Urinary bladder (tissue), 4 donors: Measurements from ENCODE around the gene CNTN5. TPM values are rescaled to one million over a fixed set of nuclear protein-coding genes. Genes with fewer than 3 reads are reported as not detected.

Experiments
- DNase-seq: peaks from one replicate; pipeline ENCODE4 v3.0.0-alpha.2; 2015; ENCODE audit errors: extremely low spot score
- H3K27ac ChIP-seq: one replicate; pipeline ENCODE4 v1.5.1; 2013; ENCODE audit warnings: low read depth, mild to moderate bottlenecking, moderate library complexity
- H3K36me3 ChIP-seq: one replicate; pipeline ENCODE4 v1.6.1; 2013; ENCODE audit warnings: mild to moderate bottlenecking, moderate library complexity; ENCODE audit not compliant: insufficient read depth
- H3K4me1 ChIP-seq: one replicate; pipeline ENCODE4 v1.6.1; 2013; ENCODE audit warnings: mild to moderate bottlenecking, moderate library complexity; ENCODE audit not compliant: insufficient read depth
- H3K4me3 ChIP-seq: one replicate; pipeline ENCODE4 v1.5.1; 2013; ENCODE audit warnings: low read depth, low read length
- WGBS: extraction: QIAGEN DNeasy Blood & Tissue Kit; methylation state at CpG from one replicate; pipeline ENCODE4 v1.1.7; 2013; 5-methylcytosine and 5-hydroxymethylcytosine counted together
- polyA plus RNA-seq: library from polyadenylated mRNA; stranded (reverse); fragments of 200-250 nt; gene quantifications from one replicate; pipeline ENCODE4 v1.2.3, GENCODE V29; 2013
- total RNA-seq: library from RNA; depleted of rRNA; stranded (reverse); fragments of >200 nt; gene quantifications from one replicate; pipeline ENCODE4 v1.2.3, GENCODE V29; 2014
- donor health status: healthy with polysubstance abuse.
- donor health status: healthy.

Gene CNTN5
- total and polyA plus RNA-seq, 2 donors, result 2.6 TPM; not detected in 1

DNA sequence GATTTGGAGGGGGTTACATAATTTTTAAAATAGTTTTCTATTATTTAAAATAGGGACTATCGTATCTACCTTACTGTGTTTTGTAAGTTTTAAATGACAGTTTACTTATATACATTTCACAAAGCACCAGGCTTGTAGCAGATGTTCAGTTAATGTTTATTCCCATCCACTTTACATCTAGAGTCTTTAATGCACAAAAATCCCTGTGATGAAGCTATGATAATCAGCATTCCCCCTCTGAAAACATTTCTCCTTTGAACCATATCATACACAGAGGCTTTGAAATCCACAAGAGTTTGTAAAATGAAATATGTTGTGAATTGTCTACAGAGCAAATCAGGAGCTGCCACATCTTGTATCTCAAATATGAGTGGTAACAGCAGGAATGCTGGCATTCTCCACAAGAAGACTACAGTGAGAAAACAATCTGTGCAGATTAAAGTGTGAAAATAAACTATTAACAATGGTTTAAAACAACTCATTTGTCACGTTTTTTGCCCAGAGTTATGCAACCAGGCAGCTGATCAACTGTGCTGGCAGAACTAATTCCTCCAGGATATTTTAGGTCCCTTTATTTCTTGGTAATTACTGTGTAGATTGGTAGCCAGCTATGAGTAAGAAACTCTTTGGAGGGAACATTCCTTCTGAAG, 967.2 kb downstream of the CNTN5 start:
- 28% methylated on average over 2 of the region's 2 CpGs for WGBS
- DNase-seq, result no peak
- H3K4me1 ChIP-seq, result no peaks in the 10 kb centered on the region
- no peaks in the 10 kb centered on the region for H3K36me3 ChIP-seq
- H3K27ac ChIP-seq, result no peak overlapping the region
- H3K4me3 ChIP-seq, result no peak overlapping the region

- no peaks in the 10 kb centered on the region for H3K4me1 ChIP-seq
- DNase-seq, result no peak
- H3K27ac ChIP-seq, result no peak overlapping the region
- WGBS, result 17% methylated on average over 2 of the region's 2 CpGs
- no peak overlapping the region for H3K4me3 ChIP-seq
- H3K36me3 ChIP-seq, result no peaks in the 10 kb centered on the region
Measured at GRCh38 chr11:99988471-99988837, 967.7 kb downstream of the CNTN5 start.

DNA sequence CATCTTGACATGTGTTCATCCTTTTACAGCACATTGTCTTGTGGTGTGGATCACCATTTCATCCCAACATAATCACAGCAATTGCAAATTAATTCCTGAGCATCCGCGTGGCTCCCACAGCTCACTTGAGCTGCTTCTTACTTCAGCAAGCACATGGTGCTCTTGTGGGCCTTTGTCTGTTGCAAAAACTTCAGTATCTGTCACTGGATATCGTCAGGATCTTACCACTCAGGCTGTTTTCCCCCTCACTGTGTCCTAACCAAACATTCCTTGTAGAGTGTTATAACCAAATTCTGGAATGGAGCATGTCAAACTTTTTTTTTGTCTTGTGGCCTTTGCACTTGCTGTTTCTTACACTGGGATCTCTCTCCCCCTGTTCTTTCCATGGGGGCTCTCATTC, 983.2 kb downstream of the CNTN5 start:
- 66% methylated on average over 3 of the region's 3 CpGs for WGBS
- Histone ChIP-seq H3K27ac (no peak overlapping the region), H3K4me3 (no peak overlapping the region), H3K36me3 (no peaks in the 10 kb centered on the region), H3K4me1 (no peaks in the 10 kb centered on the region)
- no peak for DNase-seq

GRCh38 chr11:100004541-100004940, 983.8 kb downstream of the CNTN5 start:
- H3K36me3 ChIP-seq, result no peaks in the 10 kb centered on the region
- H3K27ac ChIP-seq, result no peak overlapping the region
- no peak overlapping the region for H3K4me3 ChIP-seq
- H3K4me1 ChIP-seq, result no peaks in the 10 kb centered on the region
- DNase-seq, result no peak

- 85% methylated on average over 1 of the region's 1 CpG for WGBS
- no peak overlapping the region for H3K27ac ChIP-seq
- H3K4me3 ChIP-seq, result no peak overlapping the region
- DNase-seq, result no peak
- H3K4me1 ChIP-seq, result no peaks in the 10 kb centered on the region
- no peaks in the 10 kb centered on the region for H3K36me3 ChIP-seq
Measured at GRCh38 chr11:100008417-100008816, 987.7 kb downstream of the CNTN5 start.

DNA sequence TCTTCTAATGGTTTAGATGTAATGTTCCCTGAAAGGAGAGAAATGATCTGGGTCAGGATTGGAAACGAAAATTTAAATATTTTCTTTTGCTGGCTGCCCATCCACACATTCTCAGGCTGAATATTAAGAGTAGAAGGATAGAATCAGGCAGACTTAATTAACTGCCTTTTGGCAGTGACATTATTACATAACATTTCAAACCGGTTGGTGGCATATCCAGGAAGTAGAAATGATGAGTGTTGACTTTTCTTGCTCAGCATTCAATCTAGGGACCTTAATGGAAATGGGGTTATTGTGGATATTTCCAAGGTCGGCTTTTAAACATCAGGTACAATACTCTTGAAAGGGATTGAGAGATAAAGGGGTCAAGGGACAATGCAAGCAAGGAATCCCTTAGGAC, 989.0 kb downstream of the CNTN5 start:
- Histone ChIP-seq H3K36me3 (no peaks in the 10 kb centered on the region), H3K4me3 (no peak overlapping the region), H3K4me1 (no peaks in the 10 kb centered on the region), H3K27ac (no peak overlapping the region)
- WGBS, result 52% methylated on average over 3 of the region's 3 CpGs
- no peak for DNase-seq

DNA sequence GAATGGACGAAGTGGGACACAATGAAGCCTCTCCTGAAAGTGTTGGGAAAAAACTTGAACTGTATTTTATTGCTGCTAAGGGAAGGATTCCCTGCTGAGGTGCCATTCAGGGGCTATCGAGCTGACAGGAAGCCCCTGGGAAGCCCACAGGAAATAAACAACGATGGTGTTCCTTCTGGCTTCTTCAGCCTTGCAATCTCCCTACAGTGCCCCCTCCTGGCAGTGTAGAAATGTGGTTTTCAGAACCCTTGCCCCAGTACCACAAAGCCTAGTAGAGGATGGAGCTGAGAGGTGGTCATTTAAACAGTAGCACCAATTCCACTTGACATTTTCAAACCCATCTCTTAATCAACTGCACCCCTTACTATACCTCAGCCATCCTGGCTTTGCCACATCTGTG, 989.6 kb downstream of the CNTN5 start:
- 65% methylated on average over 3 of the region's 3 CpGs for WGBS
- no peak overlapping the region for H3K4me3 ChIP-seq
- H3K4me1 ChIP-seq, result no peaks in the 10 kb centered on the region

GRCh38 chr11:100011697-100012096, 990.9 kb downstream of the CNTN5 start:
- no peak overlapping the region for H3K27ac ChIP-seq
- H3K36me3 ChIP-seq, result no peaks in the 10 kb centered on the region
- WGBS, result 16% methylated on average over 1 of the region's 1 CpG
- no peaks in the 10 kb centered on the region for H3K4me1 ChIP-seq
- no peak for DNase-seq
- H3K4me3 ChIP-seq, result no peak overlapping the region

More for the DNA sequence above, 989.6 kb downstream of the CNTN5 start:
- DNase-seq, result no peak
- no peaks in the 10 kb centered on the region for H3K36me3 ChIP-seq
- H3K27ac ChIP-seq, result no peak overlapping the region

- WGBS, result 74% methylated on average over 1 of the region's 1 CpG
- Histone ChIP-seq H3K36me3 (no peaks in the 10 kb centered on the region), H3K4me3 (no peak overlapping the region), H3K4me1 (no peaks in the 10 kb centered on the region), H3K27ac (no peak overlapping the region)
- DNase-seq, result no peak
Measured at GRCh38 chr11:100013011-100013410, 992.3 kb downstream of the CNTN5 start.

- Histone ChIP-seq H3K4me3 (no peak overlapping the region), H3K27ac (no peak overlapping the region), H3K36me3 (no peaks in the 10 kb centered on the region), H3K4me1 (no peaks in the 10 kb centered on the region)
- WGBS, result 92% methylated on average over 1 of the region's 1 CpG
- DNase-seq, result no peak
Measured at GRCh38 chr11:100031973-100032372, 1011.2 kb downstream of the CNTN5 start.

GRCh38 chr11:100061006-100061405, 1040.3 kb downstream of the CNTN5 start:
- no peaks in the 10 kb centered on the region for H3K4me1 ChIP-seq
- H3K27ac ChIP-seq, result no peak overlapping the region
- DNase-seq, result no peak
- WGBS, result 31% methylated on average over 9 of the region's 9 CpGs
- H3K4me3 ChIP-seq, result no peak overlapping the region
- H3K36me3 ChIP-seq, result no peaks in the 10 kb centered on the region

DNA sequence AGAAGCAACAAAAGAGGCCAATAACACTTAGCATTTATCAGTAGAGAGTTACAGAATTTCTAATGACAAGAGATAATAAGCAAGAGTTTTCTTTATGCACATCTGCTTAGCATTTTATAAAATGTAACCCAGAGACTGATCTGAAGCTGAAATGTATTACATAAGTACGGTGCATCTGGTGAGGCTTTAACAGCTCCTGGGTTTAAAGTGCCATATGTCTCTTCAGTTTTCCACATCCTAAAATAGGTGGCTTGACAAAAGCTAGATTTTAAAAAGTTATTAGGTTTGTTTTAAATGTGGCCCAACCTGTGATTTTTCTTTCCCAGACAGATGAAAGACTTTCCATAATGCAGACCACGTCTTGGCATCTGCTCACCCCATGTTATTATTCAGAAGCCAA, 1045.7 kb downstream of the CNTN5 start:
- H3K4me3 ChIP-seq, result no peak overlapping the region
- H3K36me3 ChIP-seq, result no peaks in the 10 kb centered on the region
- 55% methylated on average over 2 of the region's 2 CpGs for WGBS
- no peak for DNase-seq
- H3K27ac ChIP-seq, result no peak overlapping the region
- H3K4me1 ChIP-seq, result no peaks in the 10 kb centered on the region

DNA sequence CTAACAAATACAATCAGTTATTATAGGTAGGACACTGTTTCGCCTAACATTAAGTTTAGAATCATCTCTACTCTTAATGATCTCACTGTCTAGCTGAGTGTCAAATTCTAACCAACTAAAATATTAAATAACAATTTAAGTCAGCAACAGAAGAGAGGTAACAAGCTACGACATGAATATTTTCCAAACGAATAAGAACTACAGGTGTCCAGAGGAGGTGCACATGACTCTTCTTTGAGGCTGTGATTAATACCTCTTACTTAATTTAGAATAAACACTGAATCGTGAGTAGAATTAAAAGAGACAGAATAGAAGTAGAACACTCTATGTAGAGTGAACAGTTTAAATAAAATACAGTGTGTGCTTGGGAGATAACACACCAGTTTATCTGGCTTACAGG, 1047.4 kb downstream of the CNTN5 start:
- Histone ChIP-seq H3K27ac (no peak overlapping the region), H3K4me3 (no peak overlapping the region), H3K36me3 (no peaks in the 10 kb centered on the region), H3K4me1 (no peaks in the 10 kb centered on the region)
- no peak for DNase-seq
- 48% methylated on average over 4 of the region's 4 CpGs for WGBS

GRCh38 chr11:100072131-100072530, 1051.4 kb downstream of the CNTN5 start:
- Histone ChIP-seq H3K27ac (no peak overlapping the region), H3K4me1 (no peaks in the 10 kb centered on the region), H3K36me3 (no peaks in the 10 kb centered on the region), H3K4me3 (no peak overlapping the region)
- no peak for DNase-seq

DNA sequence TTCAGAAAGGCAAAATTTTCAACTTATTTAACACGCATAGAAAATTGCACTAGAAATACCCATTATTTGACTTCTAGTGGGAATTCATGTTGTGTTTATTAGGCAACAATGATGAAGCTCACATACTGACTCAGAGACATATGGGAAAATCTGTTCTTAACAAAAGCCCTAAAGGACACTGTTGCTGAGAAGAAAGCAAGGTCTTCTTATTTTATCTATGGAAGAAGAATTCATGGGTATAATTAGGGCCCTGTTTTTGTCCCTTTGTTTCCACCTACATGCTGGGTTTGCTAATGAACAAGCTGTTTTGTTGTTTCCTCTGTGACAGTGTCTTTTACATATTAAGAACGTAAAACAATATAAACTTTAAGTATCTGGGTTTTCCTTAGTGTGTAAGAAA, 1059.6 kb downstream of the CNTN5 start:
- DNase-seq, result no peak
- Histone ChIP-seq H3K36me3 (no peaks in the 10 kb centered on the region), H3K4me3 (no peak overlapping the region), H3K27ac (no peak overlapping the region), H3K4me1 (no peaks in the 10 kb centered on the region)
- WGBS, result 66% methylated on average over 2 of the region's 2 CpGs
